Measurements from ENCODE around the gene HOXA7. TPM values are rescaled to one million over a fixed set of nuclear protein-coding genes. Genes with fewer than 3 reads are reported as not detected.

HOXA7 gene
- total RNA-seq, 1 donor: not detected

- no peak for TF ChIP-seq CTCF (IDR thresholded peaks at IDR 0.05; ENCODE audit: insufficient read depth, low read length)
- DNase-seq (ENCODE audit: low read depth): no peak
- H3K4me3 ChIP-seq (ENCODE audit: low read depth, low read length): peak overlapping the region; percentile 78
Measured at GRCh38 chr7:27111751-27112277, 44.7 kb downstream of the HOXA7 start.

- DNase-seq (ENCODE audit: low read depth): peak; percentile 95
Measured at GRCh38 chr7:27111042-27111750, 45.3 kb downstream of the HOXA7 start.

GRCh38 chr7:27110186-27111031 lies 46.1 kb downstream of the HOXA7 start:
- peak overlapping the region; percentile 78 for H3K4me3 ChIP-seq (ENCODE audit: low read depth, low read length)
- TF ChIP-seq CTCF (IDR thresholded peaks at IDR 0.05; ENCODE audit: insufficient read depth, low read length): no peak
- DNase-seq (ENCODE audit: low read depth): peak; percentile 90

More at GRCh38 chr7:27111042-27111750, 45.3 kb downstream of the HOXA7 start:
- no peak for TF ChIP-seq CTCF (IDR thresholded peaks at IDR 0.05; ENCODE audit: insufficient read depth, low read length)
- peak overlapping the region; percentile 78 for H3K4me3 ChIP-seq (ENCODE audit: low read depth, low read length)

- peak; percentile 12 for DNase-seq (ENCODE audit: low read depth)
- peak overlapping the region; percentile 31 for H3K4me3 ChIP-seq (ENCODE audit: low read depth, low read length)
- TF ChIP-seq CTCF (IDR thresholded peaks at IDR 0.05; ENCODE audit: insufficient read depth, low read length): no peak
Measured at GRCh38 chr7:27109466-27110185, 46.8 kb downstream of the HOXA7 start.

GRCh38 chr7:27108390-27109127 lies 47.9 kb downstream of the HOXA7 start:
- peak; percentile 69 for DNase-seq (ENCODE audit: low read depth)
- H3K4me3 ChIP-seq (ENCODE audit: low read depth, low read length): peak overlapping the region; percentile 55

More at GRCh38 chr7:27108390-27109127, 47.9 kb downstream of the HOXA7 start:
- no peak for TF ChIP-seq CTCF (IDR thresholded peaks at IDR 0.05; ENCODE audit: insufficient read depth, low read length)

All from fibroblast of the aortic adventitia (primary cell).